OCI-LY1 (cell line): ENCODE results near the gene ZNF263.

Source experiments
- CTCF ChIP-seq: fragments of 200-600 bp; sonication (generic), shearing (Covaris generic); IDR thresholded peaks from 2 replicates; pipeline ENCODE4 v1.5.1; 2017; ENCODE audit warnings: mild to moderate bottlenecking, antibody characterized with exemption, low read length, moderate library complexity, mixed read lengths
- EZH2 ChIP-seq: fragments of 200-600 bp; sonication (generic), shearing (Covaris generic); IDR thresholded peaks from 2 replicates; pipeline ENCODE4 v1.8.0; 2017; ENCODE audit warnings: borderline replicate concordance, mixed run types, mild to moderate bottlenecking, antibody characterized with exemption, low read length, moderate library complexity, mixed read lengths

DNA sequence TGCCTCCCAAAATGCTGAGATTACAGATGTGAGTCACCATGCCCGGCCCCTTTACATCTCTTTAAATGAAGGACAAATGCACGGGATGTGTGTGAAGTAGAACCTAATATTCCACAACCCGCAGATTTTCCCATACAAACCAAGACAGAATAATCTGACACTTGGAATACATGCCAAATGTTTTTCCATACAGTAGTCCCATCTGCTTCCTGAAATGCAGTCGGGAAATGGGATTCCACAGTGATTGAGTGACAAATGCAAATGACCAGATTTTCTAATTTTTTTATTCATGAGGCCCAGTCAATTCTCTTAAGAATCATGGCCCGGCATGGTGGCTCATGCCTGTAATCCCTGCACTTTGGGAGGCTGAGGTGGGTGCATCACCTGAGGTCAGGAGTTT, 41.5 kb upstream of the ZNF263 start:
- TF ChIP-seq CTCF, result no peak
- no peak for TF ChIP-seq EZH2
